GM18526 (cell line): ENCODE data around the gene PRRG2.

Experiments used
- POLR2A ChIP-seq: IDR thresholded peaks from 3 replicates; pipeline ENCODE4 v1.6.1; 2011; ENCODE audit not compliant: insufficient read length; ENCODE audit errors: extremely low read depth

PRRG2 gene

GRCh38 chr19:49590971-49591730, 10.0 kb downstream of the PRRG2 start, which contains the start of gene PRR12:
Gene PRR12 (plus strand): TSS chr19:49591182. CDS start chr19:49591655, 473 bp downstream.
- TF ChIP-seq POLR2A: peak; percentile 62

- TF ChIP-seq POLR2A: peak; percentile 16
These were observed 10.8 kb downstream of the PRRG2 start for GRCh38 chr19:49591731-49592485.

GRCh38 chr19:49592486-49593232, 11.5 kb downstream of the PRRG2 start:
- TF ChIP-seq POLR2A: no peak

GRCh38 chr19:49593233-49594113, 12.4 kb downstream of the PRRG2 start:
- peak; percentile 18 for TF ChIP-seq POLR2A

DNA sequence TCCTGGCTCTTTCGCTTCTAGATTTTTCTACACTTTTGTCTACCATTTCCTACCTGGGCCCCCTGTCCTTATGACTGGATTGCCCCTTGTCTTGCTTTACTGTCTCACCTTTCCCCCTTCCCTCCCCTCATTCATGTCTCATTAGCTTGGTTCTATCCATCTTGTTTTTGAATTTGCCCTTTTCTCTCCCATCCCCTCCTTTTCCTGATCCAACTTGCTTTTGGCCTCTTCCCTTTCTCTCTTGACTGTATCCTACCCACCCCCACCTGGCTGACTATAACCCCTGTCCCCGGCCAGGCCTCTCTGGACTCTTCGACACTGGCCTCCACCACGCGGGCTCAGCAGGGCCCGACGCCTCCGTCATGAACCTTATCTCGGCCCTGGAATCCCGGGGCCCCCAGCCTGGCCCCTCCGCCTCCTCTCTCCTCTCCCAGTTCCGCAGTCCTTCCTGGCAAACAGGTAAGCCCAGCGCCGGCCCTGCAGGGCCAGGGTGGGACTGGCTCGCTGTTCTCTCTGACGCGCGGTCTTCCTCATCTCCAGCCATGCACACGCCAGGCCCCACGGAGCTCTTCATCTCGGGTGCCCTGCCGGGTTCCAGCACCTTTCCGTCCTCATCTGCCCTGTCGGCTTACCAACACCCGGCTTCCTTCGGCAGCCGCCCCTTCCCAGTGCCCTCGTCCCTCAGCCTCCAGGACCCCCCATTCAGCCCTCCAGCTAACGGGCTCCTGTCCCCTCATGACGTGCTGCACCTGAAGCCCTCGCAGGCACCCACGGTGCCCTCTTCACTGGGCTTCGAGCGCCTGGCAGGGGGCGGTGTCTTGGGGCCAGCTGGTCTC, 13.3 kb downstream of the PRRG2 start:
- TF ChIP-seq POLR2A: no peak

DNA sequence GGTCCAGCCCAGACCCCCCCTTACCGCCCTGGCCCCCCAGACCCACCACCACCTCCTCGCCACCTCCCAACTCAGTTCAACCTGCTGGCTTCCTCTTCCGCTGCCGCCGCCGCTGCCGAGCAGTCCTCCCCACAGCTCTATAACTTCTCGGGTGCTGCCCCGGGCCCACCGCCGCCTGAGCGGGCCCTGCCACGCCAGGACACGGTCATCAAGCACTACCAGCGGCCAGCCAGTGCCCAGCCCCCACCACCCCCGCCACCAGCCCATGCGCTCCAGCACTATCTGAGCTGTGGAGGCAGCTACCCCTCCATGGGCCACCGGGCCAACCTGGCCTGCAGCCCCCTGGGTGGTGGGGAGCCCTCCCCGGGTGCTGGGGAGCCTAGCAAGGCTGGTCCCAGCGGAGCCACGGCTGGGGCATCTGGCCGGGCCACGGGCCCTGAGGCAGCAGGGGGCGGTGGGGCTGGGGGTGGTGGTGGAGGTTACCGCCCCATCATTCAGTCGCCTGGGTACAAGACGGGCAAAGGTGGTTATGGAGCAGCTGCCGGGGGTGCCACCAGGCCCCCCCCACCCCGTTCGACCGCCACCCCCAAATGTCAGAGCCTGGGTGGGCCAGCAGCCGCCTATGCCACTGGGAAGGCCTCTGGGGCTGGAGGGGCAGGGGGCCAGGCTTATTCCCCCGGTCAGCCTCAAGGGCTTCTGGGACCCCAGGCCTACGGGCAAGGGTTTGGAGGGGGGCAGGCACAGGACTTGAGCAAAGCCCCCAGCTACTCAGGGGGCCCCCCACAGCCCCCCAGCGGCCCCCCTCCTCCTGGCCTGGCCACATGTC, 14.1 kb downstream of the PRRG2 start:
- no peak for TF ChIP-seq POLR2A

- TF ChIP-seq POLR2A: no peak
These were observed 14.8 kb downstream of the PRRG2 start for GRCh38 chr19:49595819-49596404.

GRCh38 chr19:49596407-49596806, 15.3 kb downstream of the PRRG2 start:
- TF ChIP-seq POLR2A: no peak

DNA sequence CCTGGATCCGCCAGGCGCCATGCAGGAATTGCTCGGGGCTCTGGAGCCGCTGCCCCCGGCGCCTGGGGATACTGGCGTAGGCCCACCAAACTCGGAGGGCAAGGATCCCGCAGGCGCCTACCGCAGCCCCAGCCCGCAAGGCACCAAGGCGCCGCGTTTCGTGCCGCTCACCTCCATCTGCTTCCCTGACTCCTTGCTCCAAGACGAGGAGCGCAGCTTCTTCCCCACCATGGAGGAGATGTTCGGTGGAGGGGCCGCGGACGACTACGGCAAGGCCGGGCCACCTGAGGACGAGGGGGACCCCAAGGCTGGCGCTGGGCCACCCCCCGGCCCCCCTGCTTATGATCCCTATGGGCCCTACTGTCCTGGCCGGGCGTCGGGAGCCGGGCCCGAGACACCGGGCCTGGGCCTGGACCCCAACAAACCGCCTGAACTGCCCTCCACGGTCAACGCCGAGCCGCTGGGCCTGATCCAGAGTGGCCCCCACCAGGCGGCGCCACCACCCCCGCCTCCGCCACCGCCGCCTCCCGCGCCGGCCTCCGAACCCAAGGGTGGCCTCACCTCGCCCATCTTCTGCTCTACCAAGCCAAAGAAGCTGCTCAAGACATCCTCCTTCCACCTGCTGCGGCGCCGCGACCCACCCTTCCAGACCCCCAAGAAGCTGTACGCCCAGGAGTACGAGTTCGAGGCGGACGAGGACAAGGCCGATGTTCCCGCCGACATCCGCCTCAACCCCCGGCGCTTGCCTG, 16.0 kb downstream of the PRRG2 start:
- no peak for TF ChIP-seq POLR2A

GRCh38 chr19:49597703-49597974, 16.5 kb downstream of the PRRG2 start:
- TF ChIP-seq POLR2A: no peak

DNA sequence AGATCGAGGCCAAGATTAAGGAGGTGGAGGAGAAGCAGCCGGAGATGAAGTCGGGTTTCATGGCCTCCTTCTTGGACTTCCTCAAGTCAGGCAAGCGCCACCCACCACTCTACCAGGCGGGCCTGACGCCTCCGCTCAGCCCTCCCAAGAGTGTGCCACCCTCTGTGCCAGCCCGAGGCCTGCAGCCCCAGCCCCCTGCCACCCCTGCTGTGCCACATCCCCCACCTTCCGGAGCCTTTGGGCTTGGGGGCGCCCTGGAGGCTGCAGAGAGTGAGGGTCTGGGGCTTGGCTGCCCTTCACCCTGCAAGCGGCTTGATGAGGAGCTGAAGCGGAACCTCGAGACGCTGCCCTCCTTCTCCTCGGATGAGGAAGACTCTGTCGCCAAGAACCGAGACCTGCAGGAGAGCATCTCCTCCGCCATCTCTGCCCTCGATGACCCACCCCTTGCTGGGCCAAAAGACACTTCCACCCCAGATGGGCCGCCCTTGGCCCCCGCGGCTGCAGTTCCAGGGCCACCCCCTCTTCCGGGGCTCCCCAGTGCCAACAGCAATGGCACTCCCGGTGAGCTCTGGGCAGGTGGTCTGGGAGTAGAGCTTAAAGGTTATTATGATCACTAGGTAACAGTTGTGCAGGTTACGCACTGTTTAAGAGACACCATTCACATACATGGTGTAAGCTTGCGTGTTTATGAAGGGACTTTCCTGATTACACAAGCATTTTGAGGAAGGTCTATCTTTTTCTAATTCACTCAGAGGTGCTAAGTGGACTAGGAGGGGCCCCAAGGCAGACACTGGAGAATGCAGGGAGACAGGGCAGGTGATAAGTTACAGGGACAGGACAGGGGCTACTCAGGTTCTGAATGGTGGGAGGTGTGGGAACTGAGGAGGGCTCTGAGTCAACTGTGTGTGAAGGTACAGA, 18.5 kb downstream of the PRRG2 start:
- no peak for TF ChIP-seq POLR2A
